Occipital lobe (tissue), 2 donors: ENCODE measurements around the gene CCDC106. TPM values are rescaled to one million over a fixed set of nuclear protein-coding genes. Genes with fewer than 3 reads are reported as not detected.

ENCODE experiments used
- DNase-seq: peaks from one replicate; lab custom pipeline; 2025; lab: John Stamatoyannopoulos, UW
- total RNA-seq: library from RNA; depleted of rRNA; stranded (reverse); fragments of >200 nt; gene quantifications from one replicate; pipeline ENCODE4 v1.2.3, GENCODE V29; 2014

CCDC106 gene
- total RNA-seq, 1 donor from 2014 or later, result 7.8 TPM

DNA sequence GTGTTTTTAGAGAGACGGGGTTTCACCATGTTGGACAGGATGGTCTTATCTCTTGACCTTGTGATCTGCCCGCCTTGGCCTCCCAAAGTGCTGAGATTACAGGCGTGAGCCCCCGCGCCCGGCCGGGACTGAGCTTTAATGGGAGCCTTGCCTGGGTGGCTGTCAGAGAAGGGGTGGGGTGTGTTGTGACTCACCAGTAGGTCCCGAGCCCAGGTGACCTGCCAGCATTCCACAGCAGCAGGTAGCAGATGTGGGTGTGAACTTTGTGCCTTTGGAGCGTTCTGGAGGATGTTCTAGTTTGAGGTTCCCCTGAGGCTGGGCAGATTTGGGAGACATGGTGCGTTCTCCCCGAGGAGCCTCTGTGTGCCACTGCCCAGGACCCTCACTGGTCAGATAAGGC lies 19.9 kb downstream of the CCDC106 start:
- DNase-seq, result no peak

DNA sequence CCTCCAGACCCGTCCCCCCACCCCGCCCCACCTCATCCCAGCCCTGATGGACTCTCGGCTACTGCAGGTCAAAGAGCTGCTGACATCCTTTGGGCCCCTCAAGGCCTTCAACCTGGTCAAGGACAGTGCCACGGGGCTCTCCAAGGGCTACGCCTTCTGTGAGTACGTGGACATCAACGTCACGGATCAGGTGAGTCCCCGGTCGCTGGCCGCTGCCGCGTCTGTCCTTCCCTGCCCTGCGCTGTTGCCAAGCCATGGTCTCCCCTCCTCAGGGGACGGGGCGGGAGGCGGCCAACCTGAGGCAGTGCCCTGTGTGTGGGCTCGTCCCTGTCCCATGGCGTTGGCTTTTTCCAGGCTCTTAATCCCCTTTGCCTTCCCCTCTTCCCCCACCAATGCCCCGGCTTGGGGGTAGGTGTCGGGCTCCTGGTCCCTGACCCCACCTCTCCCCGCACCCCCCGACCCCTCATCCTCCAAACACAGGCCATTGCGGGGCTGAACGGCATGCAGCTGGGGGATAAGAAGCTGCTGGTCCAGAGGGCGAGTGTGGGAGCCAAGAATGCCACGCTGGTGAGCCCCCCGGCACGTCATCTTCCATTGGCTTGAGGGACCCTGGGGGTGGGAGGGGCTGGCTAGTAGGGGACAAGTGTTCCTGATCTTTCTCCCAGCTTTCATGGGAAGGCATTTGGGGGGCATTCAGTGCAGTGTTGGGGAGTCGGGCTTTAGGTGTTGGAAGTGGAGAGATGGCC lies 20.8 kb downstream of the CCDC106 start:
- DNase-seq, result no peak

DNA sequence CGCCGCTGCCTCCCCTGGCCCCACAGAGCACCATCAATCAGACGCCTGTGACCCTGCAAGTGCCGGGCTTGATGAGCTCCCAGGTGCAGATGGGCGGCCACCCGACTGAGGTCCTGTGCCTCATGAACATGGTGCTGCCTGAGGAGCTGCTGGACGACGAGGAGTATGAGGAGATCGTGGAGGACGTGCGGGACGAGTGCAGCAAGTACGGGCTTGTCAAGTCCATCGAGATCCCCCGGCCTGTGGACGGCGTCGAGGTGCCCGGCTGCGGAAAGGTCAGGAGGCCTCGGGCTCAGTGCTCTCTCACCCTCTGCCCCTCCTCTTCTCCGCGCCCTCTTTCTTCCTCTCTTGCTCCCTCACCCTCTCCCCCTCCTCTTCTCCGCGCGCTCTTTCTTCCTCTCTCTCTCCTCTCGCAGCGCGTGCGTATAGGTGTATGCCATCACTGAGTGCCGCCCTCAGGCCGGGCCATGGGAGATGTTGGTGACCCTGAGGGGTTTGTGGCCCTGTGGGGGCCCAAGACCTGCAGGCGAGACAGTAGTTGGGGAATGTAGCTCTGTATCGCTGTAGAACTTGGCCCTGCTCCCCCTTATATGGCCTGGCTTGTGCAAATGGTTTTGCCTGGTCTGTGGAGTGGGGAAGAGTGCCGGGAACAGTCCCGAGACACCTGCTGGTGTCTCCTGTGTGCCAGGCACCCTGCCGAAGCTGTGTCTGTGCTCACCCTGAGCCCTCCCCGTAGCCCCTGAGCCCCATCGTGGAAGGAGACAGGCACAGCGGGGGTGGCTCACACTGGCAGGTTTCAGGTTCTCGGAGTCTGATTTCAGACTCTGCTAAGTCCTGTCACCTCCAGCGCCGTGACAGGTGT lies 21.6 kb downstream of the CCDC106 start:
- no peak for DNase-seq

DNA sequence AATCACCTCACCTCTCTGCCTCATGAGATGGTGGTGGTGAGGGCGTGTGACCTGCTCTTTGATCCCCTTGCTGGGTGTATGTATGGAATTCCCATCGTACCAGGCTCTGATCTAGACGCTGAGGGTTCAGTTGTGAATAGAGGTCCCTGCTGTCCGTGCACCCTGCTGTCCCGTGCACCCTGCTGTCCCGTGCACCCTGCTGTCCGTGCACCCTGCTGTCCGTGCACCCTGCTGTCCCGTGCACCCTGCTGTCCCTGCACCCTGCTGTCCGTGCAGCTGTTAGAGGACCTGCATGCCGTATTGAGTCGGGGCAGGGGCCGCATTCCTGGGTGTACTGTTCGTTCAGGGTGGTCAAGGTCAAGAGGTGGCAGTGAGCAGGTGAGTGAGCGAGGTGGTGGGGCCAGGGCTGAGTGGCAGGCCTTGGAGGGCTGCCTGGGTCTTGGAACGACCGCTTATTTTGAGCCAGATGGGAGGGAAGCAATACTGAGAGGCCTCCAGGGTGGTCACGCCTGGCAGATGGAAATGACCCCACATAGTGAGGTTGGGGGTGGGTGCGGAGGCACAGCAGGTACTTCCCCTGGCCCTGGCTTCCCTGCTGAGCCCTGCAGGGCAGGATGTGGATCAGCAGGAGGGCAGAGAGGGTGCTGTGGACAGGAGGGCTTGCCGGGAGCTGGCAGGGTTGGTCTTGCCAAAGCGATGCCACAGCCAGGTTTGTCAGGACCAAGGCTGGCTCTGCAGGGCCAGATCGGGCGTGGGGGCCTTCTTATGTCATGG lies 22.5 kb downstream of the CCDC106 start:
- no peak for DNase-seq

DNA sequence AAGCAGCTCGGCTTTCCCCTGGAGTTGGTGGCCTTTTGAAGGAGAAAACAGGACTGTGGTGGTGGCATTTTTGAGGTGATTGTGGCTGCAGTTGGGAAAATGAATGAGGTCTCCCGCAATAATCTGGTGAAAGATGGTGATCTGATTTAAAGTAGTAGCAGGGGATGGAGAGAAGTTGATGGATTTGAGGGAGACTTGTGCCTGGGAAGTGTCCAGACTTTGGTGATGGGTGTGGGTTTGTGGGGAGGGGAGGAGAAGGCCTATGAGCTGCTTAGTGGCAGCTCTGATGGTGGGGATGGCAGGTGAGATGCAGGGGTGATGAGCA lies 23.0 kb downstream of the CCDC106 start:
- DNase-seq, result no peak

DNA sequence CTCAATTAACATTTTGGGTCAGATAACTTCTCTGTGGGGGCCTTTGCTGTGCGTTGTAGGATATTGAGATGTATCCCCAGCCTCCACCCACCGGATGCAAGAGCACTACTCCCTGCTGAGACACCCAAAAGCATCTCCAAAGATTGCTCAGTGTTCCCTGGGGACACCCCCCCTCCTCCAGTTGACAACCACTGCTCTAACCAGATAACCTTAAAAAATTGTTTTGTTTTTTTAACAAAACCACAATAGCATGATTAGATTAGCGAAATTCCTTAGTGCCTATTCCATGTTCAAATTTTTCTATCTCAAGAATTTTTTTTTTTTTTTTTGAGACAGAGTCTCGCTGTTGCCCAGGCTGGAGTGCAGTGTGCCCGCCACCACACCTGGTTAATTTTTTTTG lies 24.4 kb downstream of the CCDC106 start:
- no peak for DNase-seq

DNA sequence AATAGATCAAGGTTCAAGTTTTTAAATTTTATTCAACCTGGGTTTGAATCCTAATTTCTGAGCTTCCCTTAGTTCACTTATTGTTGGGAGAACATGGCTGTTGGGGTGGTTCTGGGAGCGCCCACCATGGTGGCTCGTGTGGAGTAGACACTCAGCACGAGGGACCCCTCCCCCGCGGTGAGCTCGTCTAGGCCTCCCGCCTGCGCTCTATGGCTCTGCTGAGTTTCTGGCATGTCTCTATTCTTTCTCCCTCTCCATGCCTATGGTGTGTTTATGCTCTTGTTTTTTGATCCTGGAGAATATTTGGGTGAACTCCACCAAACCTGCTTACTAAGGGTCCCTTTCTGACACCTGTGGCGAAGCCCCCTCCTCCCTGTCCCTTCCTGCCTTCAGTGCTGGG lies 25.5 kb downstream of the CCDC106 start:
- no peak for DNase-seq

DNA sequence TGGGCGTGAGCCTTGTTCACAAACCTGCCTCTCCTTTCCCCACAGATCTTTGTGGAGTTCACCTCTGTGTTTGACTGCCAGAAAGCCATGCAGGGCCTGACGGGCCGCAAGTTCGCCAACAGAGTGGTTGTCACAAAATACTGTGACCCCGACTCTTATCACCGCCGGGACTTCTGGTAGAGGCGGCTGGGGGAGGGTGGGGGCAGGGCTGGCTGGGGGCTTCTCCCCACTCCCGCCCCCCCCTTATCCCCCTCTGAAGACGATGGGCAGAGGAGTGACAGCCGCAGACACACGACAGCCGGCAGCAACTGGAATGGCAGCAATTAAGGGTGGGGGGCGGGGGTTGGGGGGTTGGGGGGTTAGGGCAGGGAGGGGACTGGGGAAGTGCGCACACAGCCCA lies 25.9 kb downstream of the CCDC106 start:
- no peak for DNase-seq

DNA sequence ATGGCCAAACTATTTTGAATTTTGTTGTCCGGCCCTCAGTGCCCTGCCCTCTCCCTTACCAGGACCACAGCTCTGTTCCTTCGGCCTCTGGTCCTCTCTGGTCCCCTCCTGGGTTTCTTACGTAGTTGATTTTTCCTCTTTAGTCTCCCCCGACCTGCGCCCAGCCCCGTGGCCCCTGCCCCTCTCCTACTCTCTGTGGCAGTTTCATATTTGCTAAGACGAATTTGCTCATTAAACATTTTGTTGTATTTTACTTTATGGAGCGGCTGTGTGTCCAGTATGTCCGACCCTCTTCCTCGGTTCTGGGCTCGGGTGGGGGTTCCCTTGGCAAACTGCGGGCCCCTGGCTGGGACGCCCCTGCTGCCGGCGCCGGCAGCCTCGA lies 26.4 kb downstream of the CCDC106 start:
- no peak for DNase-seq

DNA sequence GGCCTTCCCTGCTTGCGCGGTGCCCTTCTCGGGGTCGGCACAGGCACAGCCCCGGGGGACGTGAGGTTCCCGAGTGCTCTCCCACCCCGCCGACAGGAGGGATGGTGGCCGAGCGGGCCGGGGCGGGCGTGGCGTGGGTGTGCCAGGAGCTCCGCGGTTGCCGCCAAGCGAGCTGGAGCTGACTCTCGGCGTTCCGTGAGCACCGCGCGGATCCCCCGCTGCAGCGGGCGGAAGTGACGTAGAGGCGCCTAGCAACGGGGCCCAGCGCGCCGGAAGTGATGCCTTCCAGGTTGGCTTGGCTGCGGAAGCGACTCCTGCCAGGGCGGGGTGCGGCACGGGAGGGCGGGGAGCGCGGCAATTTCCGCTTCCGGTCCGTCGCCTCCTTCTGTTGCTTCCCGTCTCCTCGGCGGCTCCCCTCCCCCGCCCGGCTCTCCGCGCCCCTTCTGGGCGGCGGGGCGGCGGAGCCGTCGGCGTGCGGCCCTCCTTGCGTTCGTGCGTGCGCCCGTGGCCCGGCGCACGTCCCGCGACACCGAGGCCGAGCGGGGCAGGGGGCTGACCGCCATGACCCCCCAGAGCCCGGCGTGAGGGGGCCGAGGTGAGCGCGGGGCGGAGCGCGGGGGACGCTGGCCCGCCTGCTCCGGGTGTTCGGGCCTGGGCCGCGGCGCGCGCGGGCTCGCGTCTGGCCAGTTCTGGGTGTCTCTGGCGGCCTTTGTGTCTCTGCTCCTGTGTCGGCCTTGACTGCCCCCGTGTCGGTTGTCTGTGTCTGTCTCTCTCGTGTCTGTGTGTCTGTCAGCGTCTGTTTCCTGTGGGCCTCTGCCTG lies 27.0 kb downstream of the CCDC106 start, which contains the start of gene EPN1:
TSS of gene EPN1 (plus strand) at position 386 of the 820 bp plus-strand sequence. CDS start 3,402 bp downstream, outside the sequence.
- peak; percentile 90 for DNase-seq

DNA sequence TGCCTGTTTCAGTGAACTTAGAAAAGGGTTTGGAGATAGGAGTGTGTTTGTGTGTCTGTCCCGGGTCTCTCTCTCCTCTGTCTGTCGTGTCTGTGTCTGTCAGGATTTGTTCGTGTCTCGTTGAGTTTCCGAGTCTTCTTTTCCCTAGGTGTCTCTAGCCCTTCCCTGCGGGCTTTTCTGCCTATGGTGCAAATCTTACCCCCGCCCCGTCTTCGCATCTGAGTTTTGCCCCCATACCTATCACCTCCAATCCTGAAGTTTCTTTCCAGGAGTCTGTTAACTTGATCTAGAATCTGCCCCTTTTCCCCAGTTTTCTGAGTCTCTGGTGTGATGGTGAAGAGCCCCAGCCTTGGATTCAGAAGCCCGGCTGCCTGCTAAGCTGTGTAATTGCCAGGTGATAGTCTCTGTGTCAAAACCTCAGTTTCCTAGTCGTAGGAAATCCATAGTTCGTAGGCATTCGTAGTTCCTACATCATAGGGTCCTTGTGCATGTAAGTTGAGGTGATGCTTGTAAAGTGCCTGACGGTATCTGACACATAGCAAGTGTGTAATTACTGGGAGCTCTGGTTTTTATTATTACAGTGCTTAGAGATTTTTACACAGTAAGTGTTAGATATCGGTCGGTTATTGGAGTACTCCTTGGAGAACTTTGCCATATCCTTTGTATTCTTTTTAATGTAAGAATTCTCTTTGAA lies 27.8 kb downstream of the CCDC106 start:
- no peak for DNase-seq

DNA sequence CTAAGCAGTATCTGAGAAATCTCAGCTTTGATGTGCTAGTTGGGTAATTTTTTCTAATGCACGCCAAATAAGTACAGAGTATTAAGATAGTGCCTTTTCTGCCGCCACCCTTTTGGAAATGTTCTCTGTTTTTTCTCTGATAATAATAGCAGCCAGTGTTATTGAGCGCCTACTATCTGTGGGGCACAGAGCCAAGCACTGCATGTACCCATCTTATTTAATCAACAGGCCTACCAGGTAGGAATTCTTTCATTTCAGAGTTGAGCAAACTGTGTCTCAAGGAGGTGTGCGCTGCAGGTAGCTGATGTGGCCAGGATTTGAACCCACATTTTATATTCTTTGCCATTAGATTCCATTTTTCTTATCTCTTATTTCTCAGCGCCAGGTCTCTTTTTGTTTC lies 28.4 kb downstream of the CCDC106 start:
- no peak for DNase-seq

DNA sequence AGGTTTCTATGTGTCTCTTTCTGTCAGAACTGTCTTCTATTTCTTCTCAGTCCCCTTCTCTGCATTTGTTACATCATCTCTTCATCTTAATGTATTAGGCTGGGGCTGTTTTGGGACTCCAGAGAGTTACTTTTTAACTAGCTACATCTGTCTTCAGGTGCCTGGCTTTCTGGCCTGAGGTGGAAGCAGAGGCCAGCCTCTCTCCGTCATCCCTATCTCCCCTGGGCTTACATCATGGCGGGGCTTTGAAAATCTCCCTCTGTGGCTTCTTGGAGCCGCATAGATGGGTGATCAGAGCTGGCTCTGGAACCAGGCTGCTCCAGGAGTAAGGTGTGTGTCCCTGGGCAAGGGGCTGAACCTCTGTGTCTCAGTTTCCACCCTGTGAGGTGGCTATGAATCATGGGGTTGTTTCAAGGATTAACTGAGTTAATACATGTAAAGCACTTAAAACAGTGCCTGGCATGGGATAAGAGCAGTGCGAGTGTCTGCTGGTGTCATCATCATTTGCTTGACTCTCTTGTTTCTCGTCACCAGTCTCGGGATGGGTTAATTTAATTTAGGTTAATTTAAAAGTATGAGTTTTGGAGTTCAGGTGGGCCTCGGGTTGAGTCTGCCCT lies 29.0 kb downstream of the CCDC106 start:
- no peak for DNase-seq

DNA sequence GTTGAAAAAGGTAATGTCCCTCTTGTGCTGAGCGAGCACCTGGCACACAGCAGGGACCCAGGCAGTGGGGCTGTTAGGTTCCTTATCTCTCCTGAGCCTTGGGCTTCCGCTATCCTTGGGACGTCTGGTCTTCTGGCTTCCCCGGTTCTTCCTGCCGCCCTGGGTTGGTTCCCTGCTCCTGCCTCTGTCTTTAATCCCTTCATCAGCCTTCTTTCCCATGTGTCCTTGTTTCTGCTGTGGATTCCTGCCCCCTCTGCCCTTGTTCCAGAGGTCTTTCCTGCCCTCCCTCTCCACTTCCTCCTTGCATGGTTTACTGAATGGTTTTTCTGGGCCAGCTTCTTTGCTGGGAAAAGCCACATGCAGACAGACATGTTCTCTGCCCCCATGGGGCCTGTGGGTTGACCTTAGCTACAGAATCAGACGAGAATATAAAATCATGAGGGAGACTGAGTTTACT lies 29.6 kb downstream of the CCDC106 start:
- DNase-seq, result no peak

DNA sequence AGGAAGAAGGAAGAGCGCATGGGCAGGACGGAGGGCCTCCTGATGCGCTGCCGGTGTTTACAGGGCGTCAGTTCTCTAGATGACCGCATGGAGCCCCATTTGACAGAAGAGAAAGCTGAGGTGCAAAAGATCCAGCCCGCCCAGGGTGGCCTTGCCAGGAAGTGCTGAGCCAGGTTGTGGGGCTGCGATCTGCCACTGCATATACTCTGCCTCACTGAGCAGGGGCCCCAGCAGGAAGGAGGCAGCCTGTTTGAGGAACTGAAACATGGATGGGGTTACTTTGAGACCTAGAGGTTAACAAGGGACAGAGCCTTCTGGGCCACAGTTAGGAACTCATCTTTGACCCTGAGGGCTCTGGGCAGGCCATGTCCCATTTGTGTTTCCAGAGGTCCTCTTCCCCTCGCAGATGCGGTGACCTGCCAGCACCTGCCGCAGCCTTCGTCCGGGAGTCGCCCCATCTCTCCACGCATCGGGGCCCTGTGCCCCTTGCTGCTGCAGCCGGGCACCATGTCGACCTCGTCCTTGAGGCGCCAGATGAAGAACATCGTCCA lies 30.2 kb downstream of the CCDC106 start:
- DNase-seq, result no peak

DNA sequence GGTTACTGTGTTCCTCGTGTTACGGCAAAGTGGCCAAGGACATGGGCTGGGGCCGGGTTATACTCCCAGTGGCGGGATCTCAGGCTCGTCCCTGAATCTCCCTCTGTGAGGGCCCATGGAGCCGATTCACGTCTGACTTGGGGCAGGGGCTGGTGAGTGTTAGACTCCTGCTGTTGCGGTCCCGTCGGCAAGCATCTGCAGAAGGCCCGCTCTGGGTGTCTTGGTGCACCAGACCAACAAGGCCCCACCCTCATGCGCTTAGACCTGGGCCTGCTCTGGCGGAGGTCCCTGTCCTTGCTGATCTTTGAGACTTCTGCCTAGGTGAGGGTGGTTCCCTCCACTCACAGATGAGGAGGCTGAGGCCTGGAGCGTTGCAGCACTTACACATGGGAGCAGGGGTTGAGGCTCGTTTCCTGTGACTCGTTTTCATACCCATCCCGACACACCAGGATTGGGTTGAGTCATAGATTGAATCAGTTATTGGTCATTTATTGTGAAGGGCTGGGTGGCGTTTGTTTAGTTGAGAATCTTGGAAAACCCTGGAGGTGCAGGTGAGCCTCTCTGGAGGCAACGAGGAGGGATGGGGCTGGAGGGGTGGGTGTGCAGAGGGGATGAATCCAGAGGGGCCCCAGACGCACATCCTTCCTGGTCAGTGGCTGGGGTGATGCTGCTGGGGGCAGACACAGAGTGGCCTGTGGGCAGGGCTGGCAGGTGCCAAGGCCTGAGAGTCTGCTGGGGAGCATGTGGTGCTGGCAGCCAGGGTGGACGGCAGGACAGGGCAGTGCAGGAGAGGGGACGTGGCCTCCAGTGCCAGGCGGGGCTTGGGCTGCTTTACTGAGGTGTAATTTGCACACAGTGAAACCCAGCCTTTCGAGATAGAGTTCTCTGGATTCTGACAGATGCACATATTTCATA lies 31.6 kb downstream of the CCDC106 start:
- DNase-seq, result no peak

DNA sequence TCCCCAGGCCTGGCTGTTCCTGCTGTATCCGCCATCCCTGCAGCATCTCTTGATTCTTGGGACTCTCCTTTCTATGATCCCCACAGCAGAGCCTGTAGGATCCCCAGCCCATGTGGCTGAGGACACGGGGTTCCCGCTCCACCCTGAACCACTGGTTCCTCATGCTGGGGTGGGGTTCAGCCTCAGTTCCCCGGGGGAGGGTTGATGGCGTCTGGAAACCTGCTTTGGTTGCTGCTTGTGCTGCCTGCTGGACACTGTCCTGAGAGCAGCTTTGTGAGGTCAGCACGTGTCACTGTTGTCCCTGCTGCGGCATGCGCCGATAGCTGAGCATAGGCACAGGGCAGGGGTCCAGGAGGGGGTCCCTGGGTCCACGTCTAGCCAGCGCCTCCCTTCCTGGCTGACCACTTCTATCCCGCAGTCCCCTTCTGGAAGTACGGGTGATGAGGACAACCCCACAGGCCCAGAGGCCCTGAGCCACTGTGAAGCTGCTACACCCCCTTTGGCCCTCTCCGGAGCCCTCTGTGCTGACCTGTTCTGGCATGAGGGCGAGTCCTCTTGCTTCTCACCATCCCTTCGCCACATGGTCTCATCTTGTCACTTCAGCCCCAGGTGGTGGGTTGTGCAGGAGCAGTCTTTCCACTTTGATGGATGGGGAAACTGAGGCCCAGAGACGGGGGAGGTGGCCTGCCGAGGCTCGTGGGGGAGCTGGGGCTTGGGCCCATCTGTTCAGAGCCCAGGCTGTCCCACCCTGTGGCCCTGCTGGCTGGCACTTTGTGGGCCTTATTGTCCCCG lies 32.5 kb downstream of the CCDC106 start:
- DNase-seq, result no peak
